HepG2 (cell line): Measurements from ENCODE around the gene CMTM8. TPM values are rescaled to one million over a fixed set of nuclear protein-coding genes. Genes with fewer than 3 reads are reported as not detected.

Experiments
- ATAC-seq: fragments of 200-7000 bp; cut with Tn5 transposase; 3 replicates; pipeline ENCODE4 v1.9.1; 2020; ENCODE audit warnings: mild to moderate bottlenecking, moderate library complexity
- BruUV-seq: library from RNA; stranded (reverse); fragments of 400-500 nt; replicated peaks from 2 replicates; lab custom pipeline; 2021; lab: Mats Ljungman, UMichigan
- CTCF ChIA-PET: fragments of 300-600 bp; formaldehyde crosslinking; extraction: SDS; loops from one replicate; lab custom pipeline; 2021; ENCODE audit warnings: low total read pairs, inconsistent platforms, low intra/inter-chr PET ratio; lab: Yijun Ruan, JAX
- POLR2A ChIA-PET: fragments of 350-600 bp; sonication (Branson Sonifier 250); formaldehyde crosslinking; loops from one replicate; lab custom pipeline; 2020; ENCODE audit warnings: antibody characterized with exemption, inconsistent platforms; lab: Yijun Ruan, JAX
- DNase-seq: peaks from one replicate; pipeline ENCODE4 v3.0.0-alpha.2; 2015; ENCODE audit warnings: low spot score
- FAIRE-seq: peaks from 3 replicates; lab custom pipeline; 2011; peaks lifted over from hg19 to GRCh38; lab: Jason Lieb, UNC
- H2AFZ ChIP-seq: one replicate; pipeline ENCODE4 v1.6.1; 2011; ENCODE audit warnings: low read length, inconsistent platforms
- H3K27ac ChIP-seq: fragments of 300-600 bp; 3 replicates; pipeline ENCODE4 v1.8.0; 2011; ENCODE audit warnings: mixed run types, mild to moderate bottlenecking, mixed read lengths, low read length, inconsistent platforms; ENCODE audit not compliant: insufficient read depth; ENCODE audit errors: extremely low read length
- H3K27me3 ChIP-seq, 2 experiments: fragments of 200-600 bp in 1 of 2; 2 replicates in 1 of 2; 3 replicates in 1 of 2; pipeline versions ENCODE4 v1.6.0 to v1.8.0; 2011; ENCODE audit warnings: low read length in 2 of 2, mild to moderate bottlenecking in 2 of 2, moderate library complexity in 2 of 2, inconsistent platforms in 1 of 2; ENCODE audit not compliant: insufficient read depth in 2 of 2, control insufficient read depth in 1 of 2
- H3K36me3 ChIP-seq, 2 experiments: fragments of 200-600 bp in 1 of 2; replicated peaks in 1 of 2; 2 replicates in 1 of 2; 3 replicates in 1 of 2; pipeline versions ENCODE4 v1.5.1 to v1.8.0; 2011; ENCODE audit warnings: low read length in 2 of 2, inconsistent platforms in 1 of 2; ENCODE audit not compliant: insufficient read depth in 2 of 2, control insufficient read depth in 1 of 2
- H3K4me1 ChIP-seq: 2 replicates; pipeline ENCODE4 v1.5.1; 2012; ENCODE audit warnings: low read length, inconsistent platforms; ENCODE audit not compliant: insufficient read depth
- H3K4me2 ChIP-seq: 2 replicates; pipeline ENCODE4 v1.6.0; 2011; ENCODE audit warnings: low read depth, low read length, inconsistent platforms
- H3K4me3 ChIP-seq, 3 experiments: fragments of 200-600 bp in 1 of 3; sonication (generic), shearing (Covaris generic) in 1 of 3; replicated peaks in 1 of 3; 2 replicates each; pipeline ENCODE4 v1.5.1; 2011 to 2016; ENCODE audit warnings: low read length in 3 of 3, inconsistent platforms in 2 of 3, low read depth in 2 of 3, mild to moderate bottlenecking in 2 of 3, control low read depth in 1 of 3, mixed read lengths in 1 of 3; ENCODE audit not compliant: insufficient read depth in 1 of 3
- H3K79me2 ChIP-seq: one replicate; pipeline ENCODE4 v1.6.1; 2011; ENCODE audit warnings: low read length, inconsistent platforms; ENCODE audit not compliant: insufficient read depth
- H3K9ac ChIP-seq: 2 replicates; pipeline ENCODE4 v1.6.0; 2011; ENCODE audit warnings: mild to moderate bottlenecking, low read depth, low read length, inconsistent platforms; ENCODE audit not compliant: insufficient read depth
- H3K9me3 ChIP-seq: 2 replicates; pipeline ENCODE4 v1.5.1; 2012; ENCODE audit warnings: mild to moderate bottlenecking, low read length
- H4K20me1 ChIP-seq: 2 replicates; pipeline ENCODE4 v1.6.0; 2011; ENCODE audit warnings: inconsistent platforms, mild to moderate bottlenecking, low read length, moderate library complexity; ENCODE audit not compliant: insufficient read depth
- KDM3A ChIP-seq: IDR thresholded peaks from 2 replicates; pipeline ENCODE4 v1.6.1; 2018; ENCODE audit warnings: low read depth, missing compliant biosample characterization
- PAXIP1 ChIP-seq: sonication (generic); formaldehyde crosslinking; conservative IDR thresholded peaks from 2 replicates; pipeline ENCODE4 v1.4.0; 2020; ENCODE audit warnings: mild to moderate bottlenecking, missing genetic modification reagents, moderate library complexity
- SNRNP70 ChIP-seq: fragments of 200-400 bp; formaldehyde crosslinking; IDR thresholded peaks from 2 replicates; pipeline ENCODE4 v1.6.1; 2017; ENCODE audit warnings: mild to moderate bottlenecking, low read depth, low read length, moderate library complexity
- STAT5B ChIP-seq: sonication (generic); formaldehyde crosslinking; IDR thresholded peaks from 2 replicates; pipeline ENCODE4 v1.4.0; 2020; ENCODE audit warnings: missing genetic modification reagents
- ZMYM4 ChIP-seq: sonication (generic); formaldehyde crosslinking; IDR thresholded peaks from 2 replicates; pipeline ENCODE4 v1.8.1; 2023; ENCODE audit warnings: mild to moderate bottlenecking, missing genetic modification reagents
- ZNF12 ChIP-seq: sonication (generic); formaldehyde crosslinking; IDR thresholded peaks from 2 replicates; pipeline ENCODE4 v1.5.0; 2020; ENCODE audit warnings: missing genetic modification reagents
- WGBS: methylation state at CpG from one replicate; pipeline ENCODE4 v1.1.6; 2017; ENCODE audit warnings: low lambda C conversion rate; 5-methylcytosine and 5-hydroxymethylcytosine counted together
- in situ Hi-C: cut with HindIII; loops from 2 replicates; pipeline ENCODE4 v1.10.0; 2017; ENCODE audit warnings: low pct_unique_long_range_greater_than_20kb; ENCODE audit not compliant: extremely low pct_ligation_motif_present
- intact Hi-C: fragments of 100-400 bp; cut with micrococcal nuclease; formaldehyde crosslinking; loops from one replicate; pipeline ENCODE4 v1.10.0; 2022; ENCODE audit not compliant: unreplicated experiment
- polyA plus RNA-seq, 8 experiments: library from polyadenylated mRNA; depleted of rRNA in 3 of 8; stranded (reverse) in 7 of 8; unstranded in 1 of 8; fragments of >200 nt; fragmentation: Illumina TruSeq in 4 of 8; extraction: Trizol in 4 of 8; gene quantifications; 2 replicates each; pipeline versions ENCODE4 v1.2.1 to v1.2.3, GENCODE V29; 2011 to 2016; ENCODE audit warnings: low read depth in 4 of 8, missing spikeins in 1 of 8, mixed read lengths in 1 of 8; ENCODE audit not compliant: insufficient read depth in 1 of 8
- total RNA-seq, 5 experiments: library from RNA; depleted of rRNA; stranded (reverse); fragments of >200 nt; fragmentation: Illumina TruSeq; extraction: Trizol; gene quantifications; 2 replicates each; pipeline ENCODE4 v1.2.3, GENCODE V29; 2016; ENCODE audit warnings: low read depth in 1 of 5
- TF ChIP-seq, protein P1 (sequence below): sonication (generic); formaldehyde crosslinking; IDR thresholded peaks from 2 replicates; pipeline ENCODE4 v1.4.0; 2020; ENCODE audit warnings: low read depth, mild to moderate bottlenecking, missing genetic modification reagents

Gene CMTM8
- total and polyA plus RNA-seq, 2 of the 13 experiments (the other 11 are each of a cell fraction or from before 2014, with no cell fraction given): 8.9 to 15.8 TPM

- Histone ChIP-seq H3K27ac (no peak overlapping the region), H2AFZ (no peak overlapping the region), H3K9me3 (no peaks in the 10 kb centered on the region), H3K4me3 (no peak overlapping the region), H3K27me3 (no peaks in the 10 kb centered on the region), H3K79me2 (peaks cover 9% of the 10 kb centered on the region), H4K20me1 (0 out of 2 replicates have a peak, but pooled peaks cover 5% of the 10 kb centered on the region), H3K4me1 (peaks cover 57% of the 10 kb centered on the region), H3K36me3 (no peaks in the 10 kb centered on the region), H3K4me2 (no peak overlapping the region), H3K9ac (no peak overlapping the region)
- in situ Hi-C loops (no loop called here), intact Hi-C loops (no loop called here)
- 92% methylated on average over 3 of the region's 3 CpGs for WGBS
- ChIA-PET CTCF (no interaction called here), POLR2A (no interaction called here)
- no peak for DNase-seq
- no peak for FAIRE-seq
- BruUV-seq: no TSS peak
- ATAC-seq: no peak
- no peak for TF ChIP-seq STAT5B
- no peak for TF ChIP-seq PAXIP1 (CRISPR knock-in tag)
- TF ChIP-seq SNRNP70: no peak
- no peak for TF ChIP-seq ZMYM4 (CRISPR knock-in tag)
- no peak for TF ChIP-seq KDM3A (CRISPR knock-in tag)
- TF ChIP-seq, protein P1, sequence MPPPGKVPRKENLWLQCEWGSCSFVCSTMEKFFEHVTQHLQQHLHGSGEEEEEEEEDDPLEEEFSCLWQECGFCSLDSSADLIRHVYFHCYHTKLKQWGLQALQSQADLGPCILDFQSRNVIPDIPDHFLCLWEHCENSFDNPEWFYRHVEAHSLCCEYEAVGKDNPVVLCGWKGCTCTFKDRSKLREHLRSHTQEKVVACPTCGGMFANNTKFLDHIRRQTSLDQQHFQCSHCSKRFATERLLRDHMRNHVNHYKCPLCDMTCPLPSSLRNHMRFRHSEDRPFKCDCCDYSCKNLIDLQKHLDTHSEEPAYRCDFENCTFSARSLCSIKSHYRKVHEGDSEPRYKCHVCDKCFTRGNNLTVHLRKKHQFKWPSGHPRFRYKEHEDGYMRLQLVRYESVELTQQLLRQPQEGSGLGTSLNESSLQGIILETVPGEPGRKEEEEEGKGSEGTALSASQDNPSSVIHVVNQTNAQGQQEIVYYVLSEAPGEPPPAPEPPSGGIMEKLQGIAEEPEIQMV (CRISPR knock-in tag): no peak
- TF ChIP-seq ZNF12 (CRISPR knock-in tag): no peak
- TF ChIP-seq, all 625 proteins: peak for 0
Observed at GRCh38 chr3:32307591-32307990, 69.1 kb downstream of the CMTM8 start.
